ENCODE results near the gene FNTB. TPM values are rescaled to one million over a fixed set of nuclear protein-coding genes. Genes with fewer than 3 reads are reported as not detected.
A peak's percentile ranks its signal among the peaks of the same experiment; 100 is the strongest.

Gene FNTB, protein sequence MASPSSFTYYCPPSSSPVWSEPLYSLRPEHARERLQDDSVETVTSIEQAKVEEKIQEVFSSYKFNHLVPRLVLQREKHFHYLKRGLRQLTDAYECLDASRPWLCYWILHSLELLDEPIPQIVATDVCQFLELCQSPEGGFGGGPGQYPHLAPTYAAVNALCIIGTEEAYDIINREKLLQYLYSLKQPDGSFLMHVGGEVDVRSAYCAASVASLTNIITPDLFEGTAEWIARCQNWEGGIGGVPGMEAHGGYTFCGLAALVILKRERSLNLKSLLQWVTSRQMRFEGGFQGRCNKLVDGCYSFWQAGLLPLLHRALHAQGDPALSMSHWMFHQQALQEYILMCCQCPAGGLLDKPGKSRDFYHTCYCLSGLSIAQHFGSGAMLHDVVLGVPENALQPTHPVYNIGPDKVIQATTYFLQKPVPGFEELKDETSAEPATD
- polyA plus RNA-seq (2013, experiment 1 of 2) = 18.2 TPM
- polyA plus RNA-seq (2013, experiment 2 of 2) = 16.7 TPM

DNA sequence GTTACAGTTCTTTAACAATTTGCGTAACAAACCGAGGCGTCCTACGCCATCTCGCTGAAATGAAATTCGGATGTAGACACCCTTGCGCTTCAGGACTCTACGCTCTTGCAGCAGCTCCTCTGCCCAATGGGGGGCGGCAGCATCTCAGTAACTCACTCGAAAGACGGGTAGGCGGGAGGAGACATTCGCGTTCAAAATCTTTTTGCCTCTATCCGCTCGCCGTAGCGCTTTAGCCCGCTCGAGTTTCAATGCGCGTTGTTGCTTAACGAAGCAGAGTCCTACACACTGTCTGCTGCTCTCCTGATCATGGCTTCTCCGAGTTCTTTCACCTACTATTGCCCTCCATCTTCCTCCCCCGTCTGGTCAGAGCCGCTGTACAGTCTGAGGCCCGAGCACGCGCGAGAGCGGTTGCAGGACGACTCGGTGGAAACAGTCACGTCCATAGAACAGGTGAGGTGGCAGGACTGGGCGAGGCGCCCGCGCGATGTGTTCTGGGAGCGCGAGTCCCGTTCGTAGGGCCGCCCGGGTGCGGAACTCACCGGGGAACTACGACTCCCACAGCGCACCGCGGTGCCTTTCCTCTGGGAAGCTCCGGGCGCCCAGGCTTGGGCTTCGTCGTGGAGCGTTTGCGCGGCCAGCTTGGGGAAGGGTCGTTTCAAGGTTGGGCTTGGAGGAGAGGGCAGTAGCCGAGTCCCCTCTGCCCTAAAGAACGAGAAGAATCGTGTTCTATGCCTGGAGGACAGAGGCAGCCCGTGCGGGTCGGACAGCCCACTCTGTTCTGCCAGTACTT is at the start of gene FNTB:
FNTB (plus strand) TSS at position 248 of the 790 bp plus-strand sequence; CDS start at position 307, 59 bp downstream.
- Histone ChIP-seq H3K27me3 (ENCODE audit: insufficient read depth, low read length) (peaks cover 8% of the 10 kb centered on the region; the same call in 1 of the 2 replicates), H3K9me3 (ENCODE audit: insufficient read depth, low read depth, low read length) (no peaks in the 10 kb centered on the region), H3K4me3 (ENCODE audit: low read length) (peak within 1 kb of the TSS; percentile 87), H3K27ac (ENCODE audit: low read depth, low read length) (peak within 1 kb of the TSS; percentile 82), H3K4me1 (ENCODE audit: insufficient read depth, low read length) (peaks cover 13% of the 10 kb centered on the region; the same call in 1 of the 2 replicates), H3K9ac (ENCODE audit: low read depth, low read length) (peak within 1 kb of the TSS; percentile 87), H3K36me3 (ENCODE audit: insufficient read depth, low read length) (no peaks in the 10 kb centered on the region)
- under 1% methylated on average over 65 of the region's 65 CpGs for WGBS

DNA sequence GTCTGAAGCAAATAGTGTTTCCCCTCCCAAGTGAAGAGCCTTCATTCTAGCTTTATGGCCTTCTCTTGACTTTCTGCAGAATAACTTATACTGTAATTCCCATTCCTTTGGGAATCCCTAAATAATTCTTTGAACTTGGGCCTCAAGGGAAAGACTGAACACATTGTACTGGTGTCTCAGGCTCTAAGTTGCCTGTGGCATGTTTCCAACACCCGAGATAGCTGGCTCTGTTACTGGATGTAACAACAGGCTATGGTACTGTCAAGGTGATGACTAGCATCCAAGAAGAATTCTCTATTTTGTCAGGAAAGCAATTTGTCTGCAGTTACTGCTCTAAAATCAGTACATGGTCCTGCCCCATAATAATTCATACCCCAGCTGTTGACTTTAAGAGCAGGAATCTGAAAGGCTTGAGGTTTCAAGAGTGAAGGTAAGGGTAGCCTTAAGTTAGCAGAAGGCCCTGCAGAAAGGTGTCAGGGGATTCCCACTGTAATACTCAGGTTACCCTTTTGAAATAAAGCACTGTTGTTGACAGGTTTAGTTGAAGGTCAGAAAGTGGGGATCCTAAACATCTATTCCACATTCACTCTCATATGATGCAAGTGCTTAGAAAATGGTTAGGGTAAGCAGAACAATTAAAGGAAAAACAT is 49.4 kb upstream of the FNTB start:
- Histone ChIP-seq H3K27ac (ENCODE audit: low read depth, low read length) (no peak overlapping the region), H3K36me3 (ENCODE audit: insufficient read depth, low read length) (peaks cover 24% of the 10 kb centered on the region), H3K9ac (ENCODE audit: low read depth, low read length) (no peak overlapping the region), H3K27me3 (ENCODE audit: insufficient read depth, low read length) (no peaks in the 10 kb centered on the region), H3K4me3 (ENCODE audit: low read length) (no peak overlapping the region), H3K4me1 (ENCODE audit: insufficient read depth, low read length) (no peaks in the 10 kb centered on the region), H3K9me3 (ENCODE audit: insufficient read depth, low read depth, low read length) (no peaks in the 10 kb centered on the region)
- 91% methylated on average over 1 of the region's 1 CpG for WGBS

DNA sequence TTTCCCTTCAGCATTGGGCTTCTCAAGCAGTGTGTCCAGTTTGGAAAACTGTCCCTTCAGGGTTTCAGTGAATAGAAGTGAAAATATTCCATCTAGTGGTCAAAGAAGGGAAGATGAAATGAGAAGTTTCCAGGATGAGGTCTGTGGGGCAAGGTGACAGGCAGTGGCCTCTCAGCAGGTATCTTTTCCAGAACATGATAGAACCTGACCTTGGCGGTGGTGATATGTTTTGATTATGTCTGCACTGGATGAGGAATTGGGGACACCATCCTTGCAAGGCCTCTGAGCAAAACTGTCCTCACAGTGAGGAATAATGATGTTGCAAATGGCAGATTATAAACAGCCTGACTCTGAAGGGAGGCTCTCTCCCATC is 48.9 kb upstream of the FNTB start:
- Histone ChIP-seq H3K4me3 (ENCODE audit: low read length) (no peak overlapping the region), H3K27ac (ENCODE audit: low read depth, low read length) (no peak overlapping the region), H3K4me1 (ENCODE audit: insufficient read depth, low read length) (peaks cover 4% of the 10 kb centered on the region; the same call in 1 of the 2 replicates), H3K9me3 (ENCODE audit: insufficient read depth, low read depth, low read length) (no peaks in the 10 kb centered on the region), H3K27me3 (ENCODE audit: insufficient read depth, low read length) (no peaks in the 10 kb centered on the region), H3K9ac (ENCODE audit: low read depth, low read length) (no peak overlapping the region), H3K36me3 (ENCODE audit: insufficient read depth, low read length) (peaks cover 19% of the 10 kb centered on the region)
- 100% methylated on average over 1 of the region's 1 CpG for WGBS

DNA sequence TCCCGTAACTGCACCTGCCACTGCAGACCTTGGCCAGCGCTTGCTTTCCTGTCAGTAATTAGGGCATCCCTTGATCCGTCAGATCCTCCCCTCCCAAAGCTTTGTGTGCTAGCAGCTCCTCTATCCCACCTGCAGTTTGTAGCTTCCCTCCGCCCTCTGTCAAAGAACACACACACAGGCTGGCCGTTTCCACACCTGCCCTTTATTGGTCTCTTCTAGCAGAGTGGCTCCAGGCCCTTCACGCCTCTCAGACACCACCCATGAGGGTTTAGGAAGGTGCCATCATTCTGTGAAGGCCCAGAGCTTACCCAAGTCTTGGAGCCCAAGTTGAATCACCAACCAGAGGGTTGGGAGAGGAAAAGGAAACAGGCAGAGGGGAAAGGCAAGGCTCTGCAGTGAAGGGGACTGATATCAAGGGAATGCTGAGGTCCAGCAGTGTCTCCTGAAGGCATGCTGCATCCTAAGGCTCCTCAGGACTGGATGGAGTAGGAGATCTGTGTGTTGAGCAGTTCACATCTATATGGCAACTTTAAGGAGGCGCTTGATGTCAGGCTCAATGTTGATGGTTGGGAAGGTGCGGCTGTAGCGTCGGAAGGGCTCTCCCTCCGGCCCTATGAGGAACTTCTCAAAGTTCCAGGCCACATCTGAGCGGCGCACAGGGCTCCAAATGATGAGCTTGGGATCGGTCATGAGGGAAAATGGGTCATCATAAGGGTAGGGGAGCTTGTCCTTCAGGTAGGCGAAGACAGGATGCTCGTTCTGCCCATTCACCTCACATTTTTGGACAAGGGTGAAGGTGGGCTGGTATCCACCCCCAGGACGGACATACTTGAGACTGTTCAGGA is 47.5 kb upstream of the FNTB start:
- Histone ChIP-seq H3K36me3 (ENCODE audit: insufficient read depth, low read length) (peaks cover 6% of the 10 kb centered on the region), H3K9me3 (ENCODE audit: insufficient read depth, low read depth, low read length) (no peaks in the 10 kb centered on the region), H3K9ac (ENCODE audit: low read depth, low read length) (no peak overlapping the region), H3K4me1 (ENCODE audit: insufficient read depth, low read length) (peaks cover 13% of the 10 kb centered on the region; the same call in 1 of the 2 replicates), H3K4me3 (ENCODE audit: low read length) (no peak overlapping the region), H3K27ac (ENCODE audit: low read depth, low read length) (no peak overlapping the region), H3K27me3 (ENCODE audit: insufficient read depth, low read length) (no peaks in the 10 kb centered on the region)
- 91% methylated on average over 17 of the region's 17 CpGs for WGBS

DNA sequence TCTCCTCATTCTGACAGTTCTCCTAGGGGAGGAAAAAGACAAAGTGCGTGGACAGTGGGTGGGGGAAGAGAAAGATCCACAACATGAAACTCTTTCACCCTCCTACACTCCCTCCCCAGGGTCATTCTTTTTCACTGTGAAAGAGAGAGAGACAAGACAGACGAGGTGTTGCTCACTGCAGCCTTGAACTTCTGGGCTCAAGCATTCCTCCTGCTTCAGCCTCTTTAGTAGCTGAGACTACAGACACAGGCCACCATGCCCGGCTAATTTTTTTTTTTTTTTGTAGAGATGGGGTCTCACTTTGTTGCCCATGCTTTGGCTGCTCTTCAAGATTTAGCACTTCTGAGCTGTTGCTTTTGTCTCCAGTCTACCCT is 46.9 kb upstream of the FNTB start:
- Histone ChIP-seq H3K9ac (ENCODE audit: low read depth, low read length) (no peak overlapping the region), H3K36me3 (ENCODE audit: insufficient read depth, low read length) (no peaks in the 10 kb centered on the region; the same call in 1 of the 2 replicates), H3K27me3 (ENCODE audit: insufficient read depth, low read length) (no peaks in the 10 kb centered on the region), H3K4me3 (ENCODE audit: low read length) (no peak overlapping the region), H3K4me1 (ENCODE audit: insufficient read depth, low read length) (peaks cover 14% of the 10 kb centered on the region; the same call in 1 of the 2 replicates), H3K9me3 (ENCODE audit: insufficient read depth, low read depth, low read length) (no peaks in the 10 kb centered on the region), H3K27ac (ENCODE audit: low read depth, low read length) (no peak overlapping the region)
- 88% methylated on average over 2 of the region's 3 CpGs for WGBS

DNA sequence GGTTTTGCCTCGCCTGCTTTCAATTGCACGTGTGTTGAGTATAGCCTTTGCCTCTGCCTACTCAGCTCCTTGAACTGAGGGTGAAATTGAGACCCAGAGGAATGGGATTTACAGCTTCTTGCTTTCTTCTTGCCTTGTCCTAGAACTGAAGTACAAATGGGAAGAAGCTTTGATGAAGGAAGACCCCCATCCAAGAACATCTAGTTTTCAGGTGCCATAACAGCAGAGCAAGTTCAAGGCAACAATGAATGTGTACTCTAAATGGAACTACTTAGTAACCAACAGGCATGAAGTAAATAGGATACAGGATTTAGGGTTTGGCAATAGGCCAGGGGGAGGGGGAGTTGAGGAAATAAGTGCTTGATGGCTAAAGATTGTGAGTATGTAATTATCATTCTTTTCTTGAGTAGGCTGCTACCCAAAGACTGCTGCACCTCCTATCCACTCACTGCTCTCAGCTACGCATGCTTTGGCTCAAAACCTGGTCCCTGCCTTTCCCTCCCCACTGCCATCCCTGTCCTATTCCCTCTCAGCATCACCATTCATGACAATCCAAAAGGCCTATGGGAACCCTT is 46.3 kb upstream of the FNTB start:
- Histone ChIP-seq H3K9me3 (ENCODE audit: insufficient read depth, low read depth, low read length) (no peaks in the 10 kb centered on the region), H3K4me1 (ENCODE audit: insufficient read depth, low read length) (peaks cover 14% of the 10 kb centered on the region; the same call in 1 of the 2 replicates), H3K27ac (ENCODE audit: low read depth, low read length) (no peak overlapping the region), H3K27me3 (ENCODE audit: insufficient read depth, low read length) (no peaks in the 10 kb centered on the region), H3K36me3 (ENCODE audit: insufficient read depth, low read length) (no peaks in the 10 kb centered on the region), H3K9ac (ENCODE audit: low read depth, low read length) (no peak overlapping the region), H3K4me3 (ENCODE audit: low read length) (no peak overlapping the region)
- WGBS = 89% methylated on average over 3 of the region's 3 CpGs

DNA sequence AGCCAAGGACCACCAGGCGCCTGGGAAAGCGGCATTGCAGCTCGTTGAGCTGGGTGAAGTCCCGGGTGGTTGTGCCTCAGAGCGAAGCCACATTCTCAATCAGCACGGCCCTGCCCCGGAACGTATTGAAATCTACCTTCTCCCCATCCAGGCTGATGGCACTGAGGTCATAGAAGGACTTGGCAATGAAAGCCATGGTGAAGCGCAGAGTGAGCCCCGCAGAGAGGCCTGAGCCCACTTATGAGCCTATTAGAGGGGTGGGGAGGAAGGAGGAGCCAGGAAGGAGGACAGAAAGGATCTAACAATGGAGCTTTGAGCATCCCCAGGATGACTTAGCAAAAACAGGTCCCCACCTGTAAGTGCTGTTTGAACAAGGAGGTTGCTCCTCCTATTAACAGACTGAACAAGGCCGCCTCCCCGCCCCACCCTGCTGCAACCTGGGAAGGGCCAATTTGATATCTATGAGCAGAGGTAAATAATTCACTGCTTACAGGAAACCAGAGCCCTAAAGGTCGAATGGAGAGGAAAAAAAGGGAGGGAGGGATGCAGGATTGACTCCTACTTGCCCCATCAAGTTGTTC is 44.1 kb upstream of the FNTB start, which contains the start of gene GPX2:
GPX2 (minus strand) TSS at position 215 of the 581 bp plus-strand sequence; CDS start at position 196, 19 bp downstream.
- no peak within 1 kb of the TSS for H3K4me3 ChIP-seq (ENCODE audit: low read length)
- H3K27me3 ChIP-seq (ENCODE audit: insufficient read depth, low read length) = no peaks in the 10 kb centered on the region
- WGBS = 84% methylated on average over 13 of the region's 13 CpGs
- peaks cover 12% of the 10 kb centered on the region; the same call in 1 of the 2 replicates for H3K36me3 ChIP-seq (ENCODE audit: insufficient read depth, low read length)
- H3K9ac ChIP-seq (ENCODE audit: low read depth, low read length) = no peak within 1 kb of the TSS
- no peaks in the 10 kb centered on the region for H3K9me3 ChIP-seq (ENCODE audit: insufficient read depth, low read depth, low read length)
- H3K4me1 ChIP-seq (ENCODE audit: insufficient read depth, low read length) = peaks cover 14% of the 10 kb centered on the region; the same call in 1 of the 2 replicates
- H3K27ac ChIP-seq (ENCODE audit: low read depth, low read length) = no peak within 1 kb of the TSS

DNA sequence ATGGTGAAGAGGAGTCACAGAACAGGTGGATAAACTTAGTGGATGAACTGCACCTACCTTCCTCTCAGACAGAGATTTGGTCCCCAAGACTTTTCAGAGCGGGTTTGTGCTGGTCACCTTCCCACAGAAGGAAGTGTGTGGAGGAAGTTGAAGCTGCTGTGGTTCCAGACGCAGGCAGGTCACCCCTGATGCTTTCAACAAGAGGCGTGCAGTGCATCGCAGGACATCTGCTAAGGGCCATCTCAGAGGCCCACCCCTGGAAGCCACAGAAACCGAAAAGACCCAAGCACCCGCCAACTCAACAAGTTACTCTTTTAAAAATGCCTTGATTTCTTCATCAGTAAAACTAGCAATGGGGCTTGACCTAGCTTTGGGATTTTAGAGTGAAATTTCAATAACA is 43.1 kb upstream of the FNTB start:
- Histone ChIP-seq H3K27me3 (ENCODE audit: insufficient read depth, low read length) (no peaks in the 10 kb centered on the region), H3K27ac (ENCODE audit: low read depth, low read length) (no peak overlapping the region), H3K9ac (ENCODE audit: low read depth, low read length) (no peak overlapping the region), H3K4me3 (ENCODE audit: low read length) (no peak overlapping the region), H3K9me3 (ENCODE audit: insufficient read depth, low read depth, low read length) (no peaks in the 10 kb centered on the region), H3K36me3 (ENCODE audit: insufficient read depth, low read length) (peaks cover 20% of the 10 kb centered on the region; the same call in 1 of the 2 replicates), H3K4me1 (ENCODE audit: insufficient read depth, low read length) (peaks cover 14% of the 10 kb centered on the region; the same call in 1 of the 2 replicates)
- 91% methylated on average over 6 of the region's 6 CpGs for WGBS

DNA sequence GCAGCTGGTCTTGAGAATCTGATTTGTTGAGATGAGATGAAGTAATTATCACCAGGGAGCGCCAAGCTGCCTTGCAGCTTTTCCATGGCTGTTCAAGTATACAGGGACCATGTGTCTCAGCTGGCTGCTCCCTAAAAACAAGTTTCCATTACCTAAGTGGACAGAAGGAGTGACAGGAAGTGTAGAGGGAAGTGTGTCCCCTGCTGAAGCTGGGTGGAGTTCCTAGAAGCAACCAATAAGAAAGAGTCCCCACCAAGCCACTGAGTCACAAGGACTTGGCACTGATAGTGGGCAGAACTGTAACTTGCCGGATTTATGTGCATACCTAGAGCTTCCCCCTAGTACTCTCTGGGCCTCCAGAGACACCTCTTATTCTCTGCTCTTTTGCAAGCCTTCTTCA is 42.7 kb upstream of the FNTB start:
- no peak overlapping the region for H3K27ac ChIP-seq (ENCODE audit: low read depth, low read length)
- no peak overlapping the region for H3K4me3 ChIP-seq (ENCODE audit: low read length)
- no peaks in the 10 kb centered on the region for H3K27me3 ChIP-seq (ENCODE audit: insufficient read depth, low read length)
- peaks cover 14% of the 10 kb centered on the region; the same call in 1 of the 2 replicates for H3K4me1 ChIP-seq (ENCODE audit: insufficient read depth, low read length)
- 87% methylated on average over 2 of the region's 2 CpGs for WGBS
- H3K36me3 ChIP-seq (ENCODE audit: insufficient read depth, low read length) = peaks cover 24% of the 10 kb centered on the region
- no peak overlapping the region for H3K9ac ChIP-seq (ENCODE audit: low read depth, low read length)
- H3K9me3 ChIP-seq (ENCODE audit: insufficient read depth, low read depth, low read length) = no peaks in the 10 kb centered on the region
